GM19452 (cell line): Measurements from ENCODE around the gene ATRN.

ENCODE experiments used
- ATAC-seq: cut with Tn5 transposase; IDR thresholded peaks from one replicate; pipeline ENCODE4 v1.9.1; 2021; ENCODE audit not compliant: unreplicated experiment

ATRN gene

DNA sequence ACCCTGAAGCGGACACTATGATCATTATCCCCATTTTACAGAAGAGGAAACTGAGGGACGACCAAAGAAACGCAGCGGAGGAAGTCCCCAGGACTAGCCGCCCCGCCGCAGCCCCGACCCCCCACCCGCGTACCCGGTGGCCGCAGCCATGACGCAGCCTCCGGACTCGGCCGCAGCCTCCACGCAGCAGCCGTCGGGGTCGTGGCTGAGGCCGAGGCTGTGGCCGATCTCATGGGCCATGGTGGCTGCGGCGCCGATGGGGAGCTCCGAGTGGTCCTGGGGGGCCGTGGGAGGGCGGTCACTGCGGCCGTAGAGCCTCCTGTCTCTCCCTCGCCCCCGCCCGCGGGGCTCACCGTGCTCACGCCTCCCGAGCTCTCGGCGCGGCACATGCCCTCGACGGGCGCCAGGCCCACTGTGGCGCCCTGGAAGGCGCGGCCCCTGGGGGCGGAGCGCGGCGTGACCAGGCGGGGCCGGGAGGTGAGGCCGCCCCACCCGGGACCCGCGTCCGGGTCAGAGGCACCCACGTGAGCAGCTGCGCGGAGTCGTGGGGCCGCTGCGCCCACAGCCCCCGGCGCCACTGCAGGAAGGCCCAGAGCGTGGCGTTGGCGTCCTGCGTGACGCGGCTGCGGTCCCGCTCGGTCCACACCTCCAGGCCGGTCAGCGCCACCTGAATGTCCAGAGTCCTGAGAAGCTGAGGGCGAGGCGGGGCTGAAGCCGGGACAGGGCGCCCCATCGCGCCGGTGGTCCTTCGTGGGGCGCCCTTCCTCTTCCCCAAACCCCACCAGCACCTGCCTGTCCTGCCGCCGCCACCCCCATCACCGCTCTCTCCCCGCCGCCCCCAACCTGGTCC is 202.6 kb downstream of the ATRN start:
- ATAC-seq: no peak

GRCh38 chr20:3674447-3674846 is 203.6 kb downstream of the ATRN start:
- ATAC-seq: no peak

- ATAC-seq: no peak
These were observed 204.4 kb downstream of the ATRN start for GRCh38 chr20:3674995-3675900.

GRCh38 chr20:3677733-3678132 is 206.9 kb downstream of the ATRN start:
- ATAC-seq: no peak

GRCh38 chr20:3678198-3678597 is 207.4 kb downstream of the ATRN start:
- ATAC-seq: no peak

DNA sequence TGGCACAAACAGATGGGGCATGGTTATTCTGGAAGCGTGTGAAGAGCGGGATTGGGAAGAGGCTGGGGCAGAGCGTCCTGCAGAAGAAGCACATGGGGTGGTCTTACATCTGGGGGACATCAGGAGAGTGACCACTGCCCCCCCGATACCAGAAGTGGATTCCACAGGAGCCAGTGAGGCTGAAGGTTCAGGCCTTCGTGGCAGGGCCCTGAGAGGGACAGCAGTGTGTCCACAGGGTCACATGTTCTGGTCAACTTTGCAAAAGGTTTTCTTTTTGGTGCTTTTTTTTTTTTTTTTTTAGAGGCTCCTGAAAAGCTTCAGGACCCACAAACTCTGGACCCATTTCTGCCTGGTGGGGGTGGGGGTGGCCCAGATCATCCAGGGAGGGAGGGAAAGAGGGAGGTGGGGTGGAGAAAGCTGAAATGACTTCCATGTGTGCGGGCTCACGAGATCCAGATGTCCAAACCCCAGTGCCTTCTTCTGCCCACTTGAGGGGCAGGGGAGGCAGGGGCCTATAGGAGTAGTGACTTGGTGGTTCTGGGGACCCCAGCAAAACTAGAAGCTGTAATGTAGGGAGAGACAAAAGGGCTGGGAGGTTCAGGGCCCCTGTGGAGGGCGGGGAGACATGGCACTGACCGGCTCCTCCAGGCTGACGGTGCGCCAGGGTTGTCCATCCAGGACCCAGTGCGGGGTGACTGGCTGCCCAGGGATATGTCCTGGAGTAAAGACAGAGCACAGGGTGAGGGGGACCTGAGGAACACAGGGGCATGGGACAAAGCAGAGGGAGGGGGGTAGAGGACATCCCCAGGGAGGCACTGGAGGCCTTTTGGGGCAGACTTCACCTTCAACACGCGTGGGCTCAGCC is 208.3 kb downstream of the ATRN start:
- ATAC-seq: no peak

DNA sequence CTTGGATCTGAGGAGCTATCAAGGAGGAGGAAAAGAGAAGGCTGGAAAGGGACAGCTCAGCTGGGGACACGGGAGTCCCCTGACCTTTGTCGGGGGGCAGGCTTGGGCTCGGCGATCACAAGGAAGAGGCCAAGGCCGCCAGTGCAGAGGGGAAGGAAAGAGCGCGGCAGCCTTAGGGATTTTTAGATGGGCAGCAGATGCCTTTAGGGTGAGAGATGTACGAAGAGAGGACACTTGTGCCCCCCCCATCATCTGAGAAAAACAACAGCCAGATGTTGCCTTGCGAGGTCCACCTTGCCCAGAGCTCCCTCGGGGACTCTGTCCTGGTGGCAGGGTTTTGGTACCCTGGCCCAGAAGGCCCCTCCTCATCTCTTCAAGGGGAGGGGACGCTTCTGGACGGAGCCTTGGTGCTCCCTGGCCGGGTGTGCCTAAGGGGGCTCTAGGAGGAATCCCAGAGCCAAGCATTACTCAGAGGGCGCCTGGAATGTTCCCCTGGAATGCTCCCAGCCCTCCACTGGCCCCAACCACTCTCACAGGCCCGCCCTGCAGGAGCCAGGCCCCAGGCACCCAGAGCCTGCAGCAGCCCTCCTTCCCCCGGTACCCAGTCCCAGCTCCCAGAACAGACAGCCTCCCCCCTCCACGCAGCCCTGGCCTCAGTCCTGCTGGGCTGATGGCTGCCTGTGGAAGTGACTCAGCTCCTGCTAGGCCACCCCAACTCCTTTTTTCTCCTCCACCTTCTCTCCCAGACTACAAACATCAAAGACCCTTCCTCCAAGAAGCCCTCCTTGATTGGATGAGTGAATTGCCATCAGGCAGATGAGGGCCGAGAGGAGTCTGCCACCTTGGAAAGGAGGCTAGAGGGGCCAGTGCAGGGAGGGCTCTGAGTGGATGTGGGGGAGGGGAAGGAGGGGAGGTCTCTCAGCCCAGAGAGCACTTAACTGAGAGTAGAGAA is 209.2 kb downstream of the ATRN start:
- ATAC-seq: no peak

DNA sequence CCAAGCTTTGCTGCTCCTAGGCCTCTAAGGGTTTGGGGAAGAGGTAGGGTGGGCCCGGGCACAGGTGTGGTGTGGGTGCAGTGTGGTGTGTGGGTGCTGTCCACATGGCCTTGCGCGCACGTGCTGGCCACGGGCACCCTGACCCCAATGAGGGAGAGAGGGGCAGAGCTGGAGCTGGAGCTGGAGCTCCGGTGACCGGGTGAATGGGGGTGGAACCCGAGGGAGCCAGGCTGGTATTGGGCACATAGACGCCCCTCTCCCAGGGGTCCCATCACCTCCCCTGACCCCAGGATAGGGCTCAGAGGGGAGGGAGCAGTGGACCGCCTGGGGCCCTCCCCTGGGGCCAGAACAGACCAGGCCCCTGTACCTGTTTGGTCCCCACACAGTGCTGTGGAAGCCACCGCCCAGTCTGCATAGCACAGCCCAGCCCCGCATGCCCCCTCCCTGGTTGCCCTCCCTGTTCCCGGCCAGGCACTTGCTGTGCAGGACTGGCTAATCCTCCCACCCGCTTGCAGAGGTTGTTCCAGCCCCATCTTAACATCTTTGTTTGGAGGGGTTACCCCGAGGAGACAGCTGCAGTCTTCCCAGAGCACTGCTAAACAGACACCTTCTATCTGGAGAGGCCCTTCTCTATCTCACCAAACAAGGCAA is 210.0 kb downstream of the ATRN start:
- no peak for ATAC-seq

GRCh38 chr20:3681352-3681930 is 210.6 kb downstream of the ATRN start:
- ATAC-seq: no peak

DNA sequence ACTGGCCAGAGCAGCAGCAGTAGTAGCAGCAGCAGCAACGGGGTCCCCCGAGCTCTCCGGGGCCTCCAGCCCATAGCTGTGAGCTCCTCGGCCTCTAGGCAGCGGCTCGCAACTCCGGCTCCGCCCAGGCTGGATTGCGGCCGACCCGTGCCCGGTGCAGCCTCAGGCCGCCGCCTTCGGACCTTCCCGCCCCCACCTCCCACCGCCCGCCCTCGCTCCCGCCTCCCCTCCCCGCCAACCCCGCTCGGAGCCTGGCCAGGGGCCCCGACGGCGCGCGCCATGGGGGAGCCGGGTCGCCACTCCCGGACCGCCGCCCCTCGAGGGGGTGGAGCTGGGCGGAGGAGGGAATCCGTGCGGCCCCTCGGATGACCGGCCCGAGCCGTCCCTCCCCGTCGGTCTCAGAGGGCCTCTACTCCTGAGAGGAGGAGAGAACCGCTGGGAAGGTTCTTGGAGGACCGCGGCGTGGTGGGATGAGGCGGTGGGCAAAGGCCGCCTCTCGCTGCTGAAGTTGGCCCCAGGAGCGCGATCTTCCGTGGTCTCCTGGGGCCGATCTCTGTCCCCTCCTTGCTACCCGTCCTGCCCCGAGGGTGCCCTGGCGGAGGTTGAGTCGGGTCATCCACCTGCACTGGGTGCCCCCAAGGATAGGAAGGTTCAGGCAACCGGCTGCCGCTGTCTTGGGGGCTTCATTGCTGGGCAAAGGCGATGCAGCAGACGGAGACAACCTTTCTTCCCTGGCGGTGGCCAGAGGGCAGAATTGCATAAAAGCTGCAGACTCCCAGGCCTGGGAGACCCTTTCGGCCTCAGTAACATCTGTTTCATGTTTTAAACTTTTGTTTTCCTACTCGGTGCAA is 211.3 kb downstream of the ATRN start, which contains the start of gene ADAM33:
ADAM33 (minus strand) TSS at position 80 of the 851 bp plus-strand sequence; CDS start at position 74, 6 bp downstream.
- ATAC-seq: no peak

DNA sequence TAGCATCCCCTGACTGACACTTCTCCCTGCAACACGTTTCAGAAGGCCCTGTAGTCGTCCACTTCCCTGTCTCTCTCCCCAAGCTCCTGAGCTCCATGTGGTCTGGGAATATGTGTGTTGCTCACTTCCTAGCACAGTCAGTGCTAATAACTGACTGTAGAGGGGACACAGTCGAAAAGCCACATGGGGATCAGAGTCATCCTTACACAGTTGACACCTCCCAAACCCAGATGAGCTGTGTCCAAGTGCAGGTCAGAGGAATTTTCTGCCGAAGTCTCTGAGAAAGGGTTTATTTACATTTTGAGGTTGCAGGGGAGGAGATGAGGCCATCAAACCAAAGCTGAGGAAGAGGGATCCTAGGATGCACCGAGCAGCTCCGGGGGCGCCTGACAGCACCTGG is 214.5 kb downstream of the ATRN start:
- no peak for ATAC-seq

GRCh38 chr20:3686421-3686820 is 215.6 kb downstream of the ATRN start:
- ATAC-seq: no peak

- ATAC-seq: no peak
These were observed 216.1 kb downstream of the ATRN start for GRCh38 chr20:3686867-3687321.

GRCh38 chr20:3687655-3688054 is 216.8 kb downstream of the ATRN start:
- no peak for ATAC-seq

DNA sequence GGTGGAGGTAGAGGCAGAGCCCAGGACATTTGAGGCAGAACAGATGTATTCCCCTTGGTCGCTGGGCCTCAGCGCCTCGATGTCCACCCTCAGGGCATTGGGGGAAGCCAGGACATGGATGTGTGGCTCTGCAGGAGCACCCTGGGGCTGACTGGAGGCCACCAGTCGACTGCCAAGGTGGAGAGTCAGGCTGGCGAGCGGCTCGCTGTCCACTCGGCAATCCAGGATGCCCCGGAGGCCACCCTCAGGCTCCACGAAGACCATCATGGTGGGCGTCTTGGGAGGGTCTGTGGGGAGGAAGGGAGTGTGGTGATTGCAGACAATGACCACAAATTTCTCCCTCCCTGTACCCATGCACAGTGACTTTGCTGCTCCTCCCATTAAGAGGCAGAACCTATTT is 219.2 kb downstream of the ATRN start:
- no peak for ATAC-seq

DNA sequence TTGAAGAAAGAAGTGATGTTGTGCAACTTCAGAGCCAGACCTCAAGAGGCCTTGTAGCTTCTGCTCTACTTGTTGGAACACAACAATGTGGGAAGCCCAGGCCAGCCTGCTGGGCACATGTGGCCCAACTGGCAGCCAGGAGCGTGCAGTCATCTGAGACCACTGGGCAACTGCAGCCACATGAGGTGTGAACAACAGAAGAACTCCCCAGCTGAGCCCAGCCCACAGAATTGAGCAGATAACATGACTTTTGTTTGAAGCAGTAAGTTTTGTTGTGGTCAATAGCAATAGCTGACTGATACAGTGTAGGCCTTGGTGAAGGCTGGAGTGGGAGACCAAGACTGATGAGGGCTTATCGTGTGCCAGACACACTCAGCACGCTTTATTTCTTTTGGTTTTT is 219.6 kb downstream of the ATRN start:
- no peak for ATAC-seq

- no peak for ATAC-seq
These were observed 220.5 kb downstream of the ATRN start for GRCh38 chr20:3691306-3691705.

- no peak for ATAC-seq
These were observed 221.1 kb downstream of the ATRN start for GRCh38 chr20:3691897-3692296.
